ENCODE results near the gene DKC1.

Gene DKC1

GRCh38 chrX:154737136-154737535 is 25.5 kb upstream of the DKC1 start:
- no peak for DNase-seq (ENCODE audit: low spot score)

DNA sequence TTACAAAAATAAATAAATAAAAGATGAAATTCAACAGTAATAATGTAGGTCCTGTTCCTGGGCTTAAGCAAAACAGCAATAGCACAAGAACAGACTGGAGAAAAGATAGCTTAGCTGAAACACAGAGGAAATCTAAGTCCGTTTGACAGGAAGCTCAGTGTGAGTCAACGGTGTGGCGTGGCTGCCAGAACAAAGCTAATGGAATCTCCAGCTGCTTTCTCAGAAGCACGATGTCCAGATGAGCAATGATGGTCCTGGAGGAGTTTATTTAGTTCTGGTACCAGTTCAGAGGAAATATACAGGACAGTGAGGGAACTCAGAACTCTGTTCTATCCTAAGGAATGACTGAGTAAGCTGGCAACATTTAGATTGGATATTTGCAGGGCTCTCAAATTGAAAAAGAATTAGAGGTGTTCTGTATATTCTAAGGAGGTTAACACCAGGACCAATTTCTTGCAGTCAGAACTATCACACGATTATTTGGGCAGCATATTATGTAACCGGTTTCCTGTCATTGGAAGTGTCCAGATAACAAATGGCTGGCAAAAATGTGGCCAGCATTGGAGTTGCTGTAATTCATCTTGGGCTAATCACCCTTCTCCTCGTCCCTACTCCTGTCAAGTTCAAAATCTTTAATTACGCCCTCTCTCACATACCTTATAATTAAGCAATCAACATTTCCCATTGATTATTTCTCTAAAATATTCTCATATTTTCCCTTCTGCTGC is 24.5 kb upstream of the DKC1 start:
- DNase-seq (ENCODE audit: low spot score), result no peak

DNA sequence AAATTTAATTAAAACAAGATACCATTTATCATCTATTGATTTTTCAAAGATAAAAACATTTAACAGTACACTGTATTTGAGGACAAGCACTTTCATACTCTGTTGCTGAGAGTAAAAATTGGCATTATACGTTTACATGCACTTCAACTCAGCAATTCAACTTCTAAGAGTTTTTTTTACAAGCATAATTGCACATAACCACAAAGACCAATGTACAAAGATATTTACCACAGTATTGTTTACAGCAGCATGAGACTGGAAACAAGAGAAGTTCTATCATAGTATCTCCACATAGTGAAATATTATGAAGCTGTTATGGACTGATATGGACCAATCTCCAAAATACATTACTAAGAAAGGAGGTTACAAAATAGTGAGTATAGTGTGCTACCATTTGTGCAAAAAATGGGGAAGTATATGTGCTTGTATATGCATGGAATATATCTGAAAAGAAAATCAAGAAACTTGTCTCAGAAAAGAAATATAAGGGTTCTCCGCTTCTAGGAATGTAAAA is 22.7 kb upstream of the DKC1 start:
- DNase-seq (ENCODE audit: low spot score), result no peak

DNA sequence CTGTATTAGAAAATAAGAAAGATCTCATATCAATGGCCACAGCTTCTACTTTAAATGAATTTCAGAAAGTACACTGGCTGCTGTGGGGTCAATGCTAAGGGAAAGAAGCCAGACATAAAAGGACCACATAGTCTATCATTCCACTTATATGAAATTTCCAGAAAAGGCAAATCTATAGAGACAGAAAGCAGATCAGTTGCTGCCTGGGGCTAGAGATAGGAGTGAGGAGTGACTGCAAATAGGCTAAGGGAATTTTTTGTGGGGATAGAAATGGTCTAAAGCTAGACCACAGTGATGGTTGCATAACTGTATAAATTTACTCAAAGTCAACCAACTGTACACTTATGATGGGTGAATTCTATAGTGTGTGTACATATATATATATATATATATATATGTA is 20.1 kb upstream of the DKC1 start:
- no peak for DNase-seq (ENCODE audit: low spot score)

DNA sequence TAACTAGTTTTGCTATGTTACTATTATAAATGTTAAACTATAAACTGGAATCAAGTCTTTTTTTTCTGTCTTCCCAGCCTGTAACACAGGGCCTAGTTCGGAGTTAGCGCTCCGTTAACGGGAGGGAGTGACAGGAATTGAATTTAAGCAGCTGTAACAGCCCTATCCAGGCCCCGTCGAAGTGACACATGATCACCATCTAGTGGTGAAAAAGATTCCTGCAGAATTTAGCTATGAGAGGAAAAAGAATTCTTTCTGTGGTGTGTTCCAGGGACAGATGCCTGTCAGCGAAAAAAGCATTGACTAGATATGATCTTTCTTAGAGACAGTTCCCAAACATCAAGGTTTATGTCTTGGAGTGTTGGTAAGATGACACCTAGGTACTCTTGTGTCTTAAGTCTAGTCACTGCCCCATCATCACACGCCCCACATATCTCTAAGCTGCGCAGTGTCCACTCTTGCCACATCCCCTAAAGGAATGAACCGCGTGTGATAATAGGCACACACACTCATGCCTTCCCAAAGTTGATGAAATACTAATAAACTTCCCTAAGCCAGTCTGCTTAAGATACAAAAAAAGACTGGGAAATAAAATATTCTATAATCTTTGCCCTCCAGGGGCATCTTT is 13.8 kb upstream of the DKC1 start:
- DNase-seq (ENCODE audit: low spot score), result peak; percentile 49

GRCh38 chrX:154749856-154750255 is 12.8 kb upstream of the DKC1 start:
- DNase-seq (ENCODE audit: low spot score), result no peak

GRCh38 chrX:154750301-154751202 is 12.1 kb upstream of the DKC1 start, which contains the start of gene GAB3:
Gene GAB3, minus strand, starts transcription at chrX:154751077. Its CDS starts 52 bp downstream, at chrX:154751025.
- peak; percentile 55 for DNase-seq (ENCODE audit: low spot score)

- DNase-seq (ENCODE audit: low spot score), result no peak
Measured at GRCh38 chrX:154751203-154751668, 11.4 kb upstream of the DKC1 start.

DNA sequence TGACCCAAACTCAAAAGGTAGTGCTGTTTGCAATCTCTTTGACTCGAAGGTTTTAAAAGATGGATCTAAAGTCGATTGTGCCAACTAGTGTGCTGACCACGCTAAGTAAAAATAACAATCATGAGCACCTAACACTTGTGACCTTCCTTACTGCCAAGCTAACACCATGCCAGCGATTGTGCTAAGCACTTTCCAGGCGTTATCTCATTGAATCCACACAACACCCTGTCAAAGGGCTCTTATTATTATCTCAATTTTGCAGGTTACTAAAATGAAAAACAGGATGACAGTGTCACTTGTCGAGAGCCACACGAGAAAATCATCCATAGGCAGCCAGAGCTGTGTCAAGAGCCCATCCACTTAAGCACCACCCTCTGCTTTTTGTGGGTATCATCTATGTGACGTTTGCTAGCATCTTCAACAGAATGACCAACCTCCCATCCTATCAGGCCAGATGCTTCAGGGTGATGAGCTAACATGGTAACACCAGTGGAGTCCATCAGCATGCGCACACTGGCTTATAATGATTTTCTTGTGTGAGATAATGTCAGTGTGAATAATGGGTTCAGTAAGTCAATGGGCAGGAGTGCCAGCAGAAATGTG is 10.9 kb upstream of the DKC1 start:
- no peak for DNase-seq (ENCODE audit: low spot score)

- no peak for DNase-seq (ENCODE audit: low spot score)
Measured at GRCh38 chrX:154758696-154759095, 4.0 kb upstream of the DKC1 start.

- DNase-seq (ENCODE audit: low spot score), result no peak
Measured at GRCh38 chrX:154761977-154762536, 607 bp upstream of the DKC1 start.

- no peak for DNase-seq (ENCODE audit: low spot score)
Measured at GRCh38 chrX:154774622-154775021, 12.0 kb downstream of the DKC1 start.

- DNase-seq (ENCODE audit: low spot score), result no peak
Measured at GRCh38 chrX:154775419-154776349, 13.0 kb downstream of the DKC1 start.

- no peak for DNase-seq (ENCODE audit: low spot score)
Measured at GRCh38 chrX:154776753-154777152, 14.1 kb downstream of the DKC1 start.

DNA sequence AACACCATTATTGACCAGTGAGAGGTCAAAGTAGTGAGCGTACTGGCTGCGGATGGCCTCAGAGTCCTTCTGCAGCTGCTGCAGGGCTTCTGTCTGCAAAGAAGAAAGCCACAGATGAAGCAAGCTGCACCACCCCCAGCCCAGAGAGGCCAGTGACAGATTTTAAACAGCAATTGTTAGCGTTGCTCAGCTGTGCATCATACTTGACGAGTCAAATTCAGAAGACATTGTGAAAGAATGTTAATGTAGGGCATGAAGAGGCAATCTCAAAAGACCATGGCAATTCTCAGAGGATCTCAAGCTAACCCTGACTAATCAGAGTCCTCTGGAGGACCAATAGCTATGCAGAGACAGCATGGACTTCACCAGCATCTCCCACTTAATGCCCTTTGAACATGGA is 16.6 kb downstream of the DKC1 start:
- no peak for DNase-seq (ENCODE audit: low spot score)

DNA sequence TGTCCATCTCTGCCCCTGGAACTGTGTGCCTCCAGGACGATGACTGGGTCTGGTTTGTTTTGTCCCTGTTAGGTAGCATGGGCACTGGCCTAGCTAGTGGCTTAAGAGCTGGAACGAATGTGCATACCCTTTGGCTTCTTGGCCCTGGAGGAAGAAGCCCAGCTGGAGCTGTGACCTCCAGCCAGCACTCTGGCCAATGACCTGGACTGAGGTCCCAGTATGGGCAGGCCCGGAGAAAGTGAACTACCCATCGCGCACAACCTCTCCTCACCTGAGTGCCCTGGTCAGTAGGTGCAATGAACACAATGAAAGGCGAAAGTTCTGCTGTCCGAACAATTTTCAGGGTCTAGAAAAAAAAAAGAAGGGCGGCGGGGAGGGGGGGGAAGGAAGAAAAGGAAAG is 18.3 kb downstream of the DKC1 start:
- DNase-seq (ENCODE audit: low spot score), result no peak

DNA sequence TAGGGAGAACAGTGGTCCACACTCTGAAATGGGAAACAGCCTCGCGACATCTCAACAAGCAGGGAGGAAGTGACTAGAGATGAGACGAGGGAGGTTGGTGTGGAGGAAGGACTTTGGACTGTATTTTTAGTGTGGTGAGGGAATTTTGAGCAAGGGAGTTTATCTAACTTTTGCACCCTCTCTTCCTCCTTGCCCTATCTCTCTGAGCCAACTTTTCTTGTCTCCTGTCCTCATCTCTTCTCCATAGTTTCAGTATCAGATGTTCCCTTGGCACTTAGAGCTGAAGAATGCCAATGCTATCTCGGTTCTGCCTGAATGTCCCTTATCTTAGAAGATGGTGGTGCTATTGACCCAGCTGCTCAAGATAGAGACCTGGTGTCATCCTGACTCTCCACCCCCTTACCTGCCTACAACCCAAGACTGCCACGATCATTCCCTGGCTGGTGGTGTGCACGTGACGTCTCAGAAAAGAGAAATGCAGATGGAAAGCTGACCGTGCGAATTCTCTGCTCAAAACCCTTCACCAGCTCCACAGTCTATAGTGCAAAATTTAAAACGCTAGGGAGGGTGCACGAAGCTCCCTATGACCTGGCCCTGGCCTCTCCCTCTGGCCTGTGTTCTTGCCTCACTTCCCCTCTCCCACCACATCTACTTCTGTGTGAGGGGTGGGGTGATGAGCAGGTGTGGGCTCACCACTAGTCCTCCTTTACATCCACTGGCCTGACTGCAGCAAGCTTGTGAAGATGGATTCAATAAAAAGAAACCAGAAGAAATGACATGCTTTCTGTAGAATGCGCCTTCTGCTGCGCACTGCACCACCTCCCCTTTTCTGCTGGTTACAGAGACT is 21.7 kb downstream of the DKC1 start:
- no peak for DNase-seq (ENCODE audit: low spot score)

- DNase-seq (ENCODE audit: low spot score), result no peak
Measured at GRCh38 chrX:154785716-154786115, 23.1 kb downstream of the DKC1 start.

DNA sequence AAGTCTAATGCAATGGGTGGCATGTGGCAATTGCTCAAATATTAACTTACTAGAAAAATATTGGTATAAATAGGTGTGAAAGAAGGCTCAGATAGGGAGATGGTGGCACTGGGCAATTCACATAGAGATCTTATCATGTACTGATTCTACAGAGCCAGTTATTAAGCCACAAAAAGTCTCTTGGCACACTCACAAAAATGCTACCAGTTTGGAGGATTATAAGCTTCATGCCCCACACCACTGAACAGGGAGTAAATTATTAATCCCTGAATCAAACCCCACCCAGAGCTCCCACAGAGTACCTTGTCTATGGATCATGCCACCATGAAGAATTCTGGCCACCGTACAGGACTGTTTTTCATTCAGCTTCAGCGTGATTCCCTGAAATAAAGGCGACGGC is 28.8 kb downstream of the DKC1 start:
- DNase-seq (ENCODE audit: low spot score), result no peak

DNA sequence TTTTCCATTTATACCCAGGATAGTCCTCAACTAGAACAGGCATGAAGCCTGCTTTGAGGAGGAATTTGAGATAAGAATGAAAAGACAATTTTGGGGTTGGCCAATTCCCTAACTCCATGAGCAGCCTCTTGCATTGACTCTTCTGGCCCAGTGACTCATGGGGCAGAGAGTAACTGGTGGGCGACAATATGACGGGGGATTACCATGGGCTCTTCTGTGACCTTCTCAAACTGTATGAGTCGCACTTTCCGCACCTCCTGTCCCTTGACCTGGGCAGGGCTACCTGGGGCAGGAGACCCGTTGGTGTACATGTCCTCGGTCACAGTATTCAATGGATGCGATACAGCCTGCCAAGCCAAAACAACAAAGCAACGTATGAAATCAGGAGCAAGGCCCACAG is 29.3 kb downstream of the DKC1 start:
- no peak for DNase-seq (ENCODE audit: low spot score)
